Astrocyte of the hippocampus (primary cell): ENCODE results near the gene SLC22A1.
"Not testable (repeated sequence)": the region's sequence is repeated elsewhere in the genome, so short reads cannot be mapped to it uniquely, and the experiment has no call there.

ENCODE experiments used
- DNase-seq: peaks from one replicate; pipeline ENCODE4 v3.0.0; 2011; ENCODE audit warnings: low read depth, low spot score

The SLC22A1 gene

GRCh38 chr6:160122744-160123143 is 1.1 kb downstream of the SLC22A1 start:
- no peak for DNase-seq

DNA sequence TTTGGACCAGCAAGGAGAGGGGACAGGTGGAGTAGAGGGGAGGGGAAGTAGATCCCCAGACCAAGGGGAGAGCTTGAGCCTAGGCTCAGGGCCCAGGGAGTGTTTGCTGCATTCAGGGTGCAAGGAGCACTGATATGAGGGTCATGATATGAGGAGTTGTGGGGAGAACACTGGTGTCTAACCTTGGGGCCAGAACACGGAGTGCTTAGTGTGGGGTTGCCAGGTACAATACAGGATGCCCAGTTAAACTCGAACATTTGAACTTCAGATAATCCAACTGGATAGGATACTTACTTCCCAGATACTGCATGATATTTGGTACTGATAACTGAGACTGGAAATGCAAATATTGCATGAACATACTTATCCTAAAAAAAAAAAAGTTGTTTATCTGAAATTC is 2.4 kb downstream of the SLC22A1 start:
- no peak for DNase-seq

- no peak for DNase-seq
Measured at GRCh38 chr6:160124605-160125004, 3.0 kb downstream of the SLC22A1 start.

DNA sequence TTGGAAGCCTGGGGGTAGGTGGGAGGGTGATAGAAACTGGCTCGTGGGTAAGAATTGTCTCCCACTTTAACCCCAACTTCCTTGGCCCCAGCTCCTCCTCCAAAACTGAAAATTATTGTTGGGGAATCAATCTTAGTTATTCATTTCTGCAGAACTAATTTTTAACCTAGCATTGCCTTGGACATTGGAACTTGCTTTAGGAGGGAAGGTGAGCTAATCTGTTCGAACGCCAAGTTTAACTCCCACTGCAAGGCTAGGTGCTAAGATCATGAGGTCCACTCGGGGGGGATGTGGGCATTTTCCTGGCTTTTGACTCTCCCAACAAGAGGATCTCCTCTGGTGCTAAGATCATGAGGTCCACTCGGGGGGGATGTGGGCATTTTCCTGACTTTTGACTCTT is 3.5 kb downstream of the SLC22A1 start:
- not testable (repeated sequence) for DNase-seq

DNA sequence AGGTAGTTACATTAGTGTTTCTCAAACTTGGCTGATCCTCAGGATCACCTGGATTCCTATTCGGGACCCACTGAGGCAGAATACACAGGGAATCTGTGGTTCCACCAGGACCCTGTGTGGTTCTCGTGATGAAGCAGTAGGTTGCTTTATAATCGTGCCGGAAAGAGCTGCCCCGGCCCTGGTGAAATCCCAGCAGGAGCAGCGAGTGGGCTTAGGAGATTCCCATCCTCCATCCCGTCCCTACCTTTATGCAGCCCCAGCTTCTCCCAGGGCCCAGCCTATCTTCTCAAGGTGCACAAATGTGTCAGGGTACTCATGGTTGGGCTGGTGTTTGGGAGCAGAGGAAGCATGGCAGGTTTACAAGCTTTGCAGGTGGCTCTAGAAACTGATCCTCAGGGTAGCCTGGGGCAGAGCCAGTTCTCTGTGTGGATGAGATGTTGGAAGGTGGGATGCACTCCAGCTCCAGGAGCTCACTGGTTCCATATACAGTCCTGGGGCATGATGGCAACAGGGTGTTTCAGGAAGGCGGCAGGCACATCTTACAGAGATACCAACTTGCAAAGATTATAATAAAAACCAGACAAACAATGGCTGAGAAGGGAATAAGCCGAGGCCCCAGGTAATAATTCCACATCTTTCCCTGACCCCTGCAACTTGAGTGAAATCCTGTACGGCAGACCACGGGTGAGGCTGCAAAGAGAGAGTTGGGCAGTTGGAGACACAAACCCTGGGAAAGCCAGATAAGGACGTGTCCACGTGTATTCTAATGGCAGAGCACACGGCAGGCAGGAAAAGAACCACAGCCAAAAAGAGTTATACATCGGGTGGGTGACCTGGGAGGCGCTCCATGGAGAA is 5.9 kb downstream of the SLC22A1 start:
- no peak for DNase-seq

DNA sequence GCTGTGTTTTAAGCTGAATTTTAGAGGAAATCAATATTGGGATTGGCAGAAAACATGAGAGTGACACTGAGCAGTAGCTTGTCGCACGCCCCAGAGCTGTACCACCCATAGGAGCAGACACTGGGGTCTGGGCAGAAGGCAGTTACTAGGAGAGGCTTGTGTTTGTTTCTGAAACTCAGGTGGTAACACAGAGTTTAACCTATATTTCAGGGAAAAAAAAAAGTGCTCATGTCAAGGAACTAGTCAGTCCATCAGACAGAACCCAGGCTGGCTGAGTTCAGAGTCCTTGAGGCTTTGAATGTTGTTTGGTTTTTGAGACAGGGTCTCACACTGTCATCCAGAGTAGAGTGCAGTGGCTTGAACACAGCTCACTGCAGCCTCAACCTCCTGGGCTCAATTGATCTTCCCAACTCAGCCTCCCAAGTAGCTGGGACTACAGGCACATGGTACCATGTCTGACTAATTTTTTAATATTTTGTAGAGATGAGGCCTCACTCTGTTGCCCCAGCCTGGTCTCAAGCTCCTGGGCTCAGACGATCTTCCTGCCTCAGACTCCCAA is 6.6 kb downstream of the SLC22A1 start:
- DNase-seq = no peak

DNA sequence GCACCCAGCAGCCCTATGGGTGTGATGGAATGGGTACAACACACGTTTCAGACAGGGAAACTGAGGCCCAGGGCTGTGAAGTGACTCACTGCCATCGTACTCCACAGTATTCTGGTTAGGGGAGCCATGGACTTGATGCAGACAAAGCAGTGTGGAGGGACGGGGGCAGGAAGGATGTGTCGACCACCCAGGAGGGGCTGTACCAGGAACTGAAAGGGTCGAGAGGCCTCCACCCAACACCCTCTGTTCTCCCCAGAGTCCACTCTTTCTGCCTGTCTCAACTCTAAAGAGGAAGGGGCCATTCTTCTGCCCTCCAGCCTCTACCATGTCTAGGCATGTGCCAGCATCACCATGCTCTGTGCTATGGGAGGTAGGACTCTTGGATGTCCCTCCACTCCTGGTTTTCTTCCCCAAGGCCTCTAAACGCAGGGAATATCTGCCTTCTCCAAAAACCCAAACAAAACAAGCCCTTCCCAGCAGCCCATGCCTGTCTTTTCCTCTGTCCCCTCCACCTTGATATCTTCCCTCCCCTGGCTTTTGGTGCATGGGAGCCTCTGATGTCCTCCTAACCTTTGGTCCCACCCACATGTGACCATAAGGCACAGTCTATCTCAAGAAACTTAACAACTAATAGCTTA is 7.4 kb downstream of the SLC22A1 start:
- DNase-seq = no peak

GRCh38 chr6:160129881-160130615 is 8.4 kb downstream of the SLC22A1 start:
- no peak for DNase-seq

- DNase-seq = no peak
Measured at GRCh38 chr6:160130729-160131484, 9.3 kb downstream of the SLC22A1 start.

DNA sequence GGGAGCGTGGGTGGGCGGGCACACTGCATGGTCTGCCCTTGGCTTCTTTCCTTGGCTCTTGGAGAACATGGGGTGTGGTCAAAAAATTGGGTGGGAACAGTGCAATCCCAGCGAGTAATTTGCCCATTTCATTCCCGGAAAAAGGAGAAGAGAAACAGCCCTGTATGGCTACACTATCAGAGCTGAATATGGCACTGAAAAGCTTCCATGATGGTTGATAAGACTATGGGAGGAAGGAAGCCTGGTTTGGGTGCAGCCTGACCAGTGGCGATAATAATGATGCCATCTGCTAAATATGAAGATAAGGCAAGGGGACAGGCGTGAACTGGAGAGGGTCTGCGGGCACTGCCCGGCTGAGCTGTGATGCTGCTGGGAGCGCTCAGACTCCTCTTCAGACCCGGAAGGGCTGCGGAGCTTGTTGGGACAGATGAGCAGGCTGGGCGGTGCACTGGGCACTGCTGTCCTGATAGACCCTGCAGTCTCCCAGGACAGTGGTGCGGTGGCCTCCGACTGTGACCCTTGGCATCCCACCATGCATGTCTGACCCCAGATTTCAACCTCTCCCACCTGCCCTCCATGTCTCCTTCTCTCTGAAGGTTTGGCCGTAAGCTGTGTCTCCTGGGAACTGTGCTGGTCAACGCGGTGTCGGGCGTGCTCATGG is 10.2 kb downstream of the SLC22A1 start:
- no peak for DNase-seq

DNA sequence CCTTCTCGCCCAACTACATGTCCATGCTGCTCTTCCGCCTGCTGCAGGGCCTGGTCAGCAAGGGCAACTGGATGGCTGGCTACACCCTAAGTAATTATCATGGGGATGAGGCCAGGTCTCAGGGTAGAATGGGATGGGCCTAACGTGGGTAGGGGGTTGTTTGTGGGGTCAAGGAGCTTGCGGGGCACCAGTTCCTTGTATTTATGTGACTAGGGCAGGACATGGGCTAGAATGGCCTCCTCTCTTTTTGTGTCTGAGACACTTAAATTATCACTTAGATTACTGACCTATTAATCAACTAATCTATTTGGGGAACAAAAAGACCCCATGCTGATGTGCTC is 10.7 kb downstream of the SLC22A1 start:
- no peak for DNase-seq

GRCh38 chr6:160132776-160133338 is 11.2 kb downstream of the SLC22A1 start:
- DNase-seq = peak; percentile 24

DNA sequence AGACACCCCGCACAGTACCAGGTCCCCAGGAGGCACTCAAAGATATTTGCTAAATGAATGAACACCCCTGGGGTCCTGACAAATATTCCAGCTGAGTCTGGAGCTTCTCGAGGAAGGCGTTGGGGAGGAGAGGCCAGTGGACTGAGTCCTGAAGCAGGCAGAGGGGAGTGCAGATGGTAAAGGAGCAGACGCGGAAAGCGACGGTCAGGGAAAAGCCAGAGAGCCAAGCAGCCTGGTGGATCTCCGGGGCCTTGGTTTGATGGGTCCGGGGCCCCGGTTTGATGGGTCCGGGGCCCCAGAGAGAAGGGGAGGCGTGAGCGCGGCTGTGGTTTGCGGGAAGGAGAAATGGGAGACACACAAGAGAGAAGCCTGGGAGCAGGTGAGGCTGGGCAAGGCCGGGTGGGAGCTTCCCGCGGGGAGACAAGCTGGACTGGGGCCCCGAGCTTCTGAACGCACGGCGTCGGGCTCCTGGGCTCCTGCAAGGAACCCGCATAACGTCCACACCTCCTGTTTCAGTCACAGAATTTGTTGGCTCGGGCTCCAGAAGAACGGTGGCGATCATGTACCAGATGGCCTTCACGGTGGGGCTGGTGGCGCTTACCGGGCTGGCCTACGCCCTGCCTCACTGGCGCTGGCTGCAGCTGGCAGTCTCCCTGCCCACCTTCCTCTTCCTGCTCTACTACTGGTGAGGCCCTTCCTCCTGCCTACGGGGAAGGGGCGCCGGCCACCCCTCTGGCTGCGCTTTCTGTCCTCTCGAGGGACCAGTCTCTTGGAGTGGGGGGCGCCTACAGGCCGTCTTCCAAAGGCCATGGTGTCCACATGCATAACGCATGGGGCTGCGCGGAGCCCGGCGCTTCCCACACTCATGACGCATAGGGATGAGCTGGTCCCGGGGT is 12.1 kb downstream of the SLC22A1 start:
- DNase-seq = no peak

DNA sequence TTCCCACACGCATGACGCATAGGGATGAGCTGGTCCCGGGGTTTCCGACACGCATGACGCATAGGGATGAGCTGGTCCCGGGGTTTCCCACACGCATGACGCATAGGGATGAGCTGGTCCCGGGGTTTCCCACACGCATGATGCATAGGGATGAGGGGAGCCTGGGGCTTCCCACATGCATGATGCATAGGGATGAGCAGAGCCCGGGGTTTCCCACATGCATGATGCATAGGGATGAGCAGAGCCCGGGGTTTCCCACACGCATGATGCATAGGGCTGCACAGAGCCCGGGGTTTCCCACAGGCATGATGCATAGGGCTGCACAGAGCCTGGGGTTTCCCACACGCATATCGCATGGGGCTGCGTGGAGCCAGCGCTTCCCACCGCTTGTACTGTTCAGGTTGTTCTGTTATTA is 12.7 kb downstream of the SLC22A1 start:
- DNase-seq = not testable (repeated sequence)

GRCh38 chr6:160134779-160135547 is 13.3 kb downstream of the SLC22A1 start:
- no peak for DNase-seq

GRCh38 chr6:160135907-160136655 is 14.5 kb downstream of the SLC22A1 start:
- DNase-seq = no peak

DNA sequence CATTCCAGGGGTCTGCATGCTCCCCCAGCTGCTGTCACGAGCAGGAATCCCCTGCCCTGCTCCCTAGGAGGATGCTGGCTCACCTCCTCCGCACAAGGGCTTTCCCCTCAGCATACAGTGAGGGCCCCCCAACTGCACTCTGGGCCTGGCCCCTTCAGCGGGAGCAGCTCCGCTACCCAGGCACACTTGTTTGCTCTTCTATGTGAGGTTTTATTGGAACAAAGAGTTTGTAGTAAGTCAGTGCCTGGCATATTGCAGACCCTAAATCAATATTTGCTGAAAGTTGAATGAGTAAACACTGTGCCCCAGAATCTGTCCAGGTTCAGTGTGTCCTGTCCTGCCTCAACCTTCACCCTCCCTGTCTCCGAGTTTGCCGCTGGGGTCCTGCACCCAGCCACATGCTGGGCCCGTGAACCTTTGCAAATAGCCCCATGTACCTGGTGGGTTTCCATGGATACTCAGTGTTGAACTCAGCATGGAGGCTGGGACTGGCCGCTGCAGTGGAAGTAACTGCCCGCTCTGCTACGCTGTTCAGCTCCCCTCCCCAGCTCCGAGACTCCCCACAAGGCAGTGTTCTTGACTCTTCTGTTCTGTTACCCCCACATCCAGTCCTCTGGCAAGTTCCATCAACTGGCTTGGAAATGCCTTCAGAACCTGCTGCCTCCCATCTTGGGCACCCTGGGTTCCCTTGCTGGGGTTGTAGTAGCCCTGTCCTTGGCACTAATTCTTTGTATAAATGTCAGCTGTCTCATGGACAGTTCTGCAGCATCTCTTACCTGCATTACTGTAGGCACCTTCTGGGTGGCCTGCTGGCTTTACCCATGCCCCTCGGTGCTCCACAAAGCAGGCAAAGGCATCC is 15.7 kb downstream of the SLC22A1 start:
- no peak for DNase-seq
